HuH-7.5 (cell line): Measurements from ENCODE around the gene GPRASP1.

ENCODE experiments used
- DNase-seq: peaks from one replicate; pipeline ENCODE4 v3.0.0; 2011; ENCODE audit warnings: low spot score

GPRASP1 gene

GRCh38 chrX:102697494-102697893 lies 46.2 kb downstream of the GPRASP1 start:
- DNase-seq = no peak
